GM12878 (cell line): ENCODE results near the gene CCDC182. TPM values are rescaled to one million over a fixed set of nuclear protein-coding genes. Genes with fewer than 3 reads are reported as not detected.
A peak's percentile ranks its signal among the peaks of the same experiment; 100 is the strongest.

Experiments used
- ATAC-seq: fragments of 200-7000 bp; cut with Tn5 transposase; 3 replicates; pipeline ENCODE4 v1.9.1; 2020; ENCODE audit warnings: mild to moderate bottlenecking, moderate library complexity
- BruUV-seq: library from RNA; stranded (reverse); fragments of 400-500 nt; replicated peaks from 2 replicates; lab custom pipeline; 2021; lab: Mats Ljungman, UMichigan
- CTCF ChIA-PET: fragments of 300-600 bp; sonication (Branson Sonifier 250); formaldehyde crosslinking; extraction: SDS; loops from one replicate; lab custom pipeline; 2021; ENCODE audit warnings: inconsistent platforms; lab: Yijun Ruan, JAX
- POLR2A ChIA-PET: fragments of 350-600 bp; formaldehyde crosslinking; extraction: SDS; loops from one replicate; lab custom pipeline; 2021; ENCODE audit warnings: inconsistent platforms; lab: Charles Lee
- RAD21 ChIA-PET: fragments of 300-600 bp; sonication (Branson Sonifier 250); formaldehyde crosslinking; loops from one replicate; lab custom pipeline; 2023; ENCODE audit warnings: antibody characterized with exemption; ENCODE audit not compliant: unreplicated experiment; lab: Charles Lee
- SMC1A ChIA-PET: fragments of 300-600 bp; sonication (Branson Sonifier 250); formaldehyde crosslinking; loops from one replicate; lab custom pipeline; 2023; ENCODE audit not compliant: unreplicated experiment, uncharacterized antibody; lab: Charles Lee
- DNase-seq: peaks from one replicate; pipeline ENCODE4 v3.0.0-alpha.2; 2011; ENCODE audit warnings: low read depth, low spot score
- FAIRE-seq: peaks from 3 replicates; lab custom pipeline; 2011; peaks lifted over from hg19 to GRCh38; lab: Jason Lieb, UNC
- H2AFZ ChIP-seq: 2 replicates; pipeline ENCODE4 v1.6.0; 2011; ENCODE audit warnings: low read depth, low read length, control low read depth; ENCODE audit not compliant: control insufficient read depth
- H3K27ac ChIP-seq: 2 replicates; pipeline ENCODE4 v1.5.1; 2011; ENCODE audit warnings: control low read depth; ENCODE audit not compliant: control insufficient read depth, insufficient read depth
- H3K27me3 ChIP-seq, 2 experiments: replicated peaks in 1 of 2; 2 replicates each; pipeline versions ENCODE4 v1.6.0 to v1.6.1; 2011; ENCODE audit warnings: low read length in 1 of 2; ENCODE audit not compliant: control insufficient read depth in 2 of 2, insufficient read depth in 2 of 2
- H3K36me3 ChIP-seq, 2 experiments: 2 replicates each; pipeline ENCODE4 v1.5.1; 2011; ENCODE audit warnings: low read length in 1 of 2; ENCODE audit not compliant: control insufficient read depth in 2 of 2, insufficient read depth in 2 of 2
- H3K4me1 ChIP-seq: 2 replicates; pipeline ENCODE4 v1.6.1; 2011; ENCODE audit warnings: mild to moderate bottlenecking, low read length, moderate library complexity, mixed read lengths; ENCODE audit not compliant: control insufficient read depth, insufficient read depth
- H3K4me2 ChIP-seq: 2 replicates; pipeline ENCODE4 v1.6.0; 2011; ENCODE audit warnings: control low read depth; ENCODE audit not compliant: control insufficient read depth, insufficient read depth
- H3K4me3 ChIP-seq: fragments of 200-600 bp; sonication (generic); 2 replicates; pipeline ENCODE4 v1.5.1; 2016
- H3K79me2 ChIP-seq: 2 replicates; pipeline ENCODE4 v1.6.0; 2011; ENCODE audit warnings: low read length; ENCODE audit not compliant: control insufficient read depth, insufficient read depth
- H3K9ac ChIP-seq: 2 replicates; pipeline ENCODE4 v1.8.0; 2011; ENCODE audit warnings: low read length, control low read depth, mixed read lengths; ENCODE audit not compliant: control insufficient read depth, insufficient read depth
- H3K9me3 ChIP-seq: replicated peaks from 3 replicates; pipeline ENCODE4 v1.5.1; 2011; ENCODE audit warnings: mild to moderate bottlenecking, low read length; ENCODE audit not compliant: control insufficient read depth, insufficient read depth
- H4K20me1 ChIP-seq: 2 replicates; pipeline ENCODE4 v1.6.0; 2011; ENCODE audit not compliant: control insufficient read depth, insufficient read depth
- EP300 ChIP-seq, 2 experiments: fragments of 150-350 bp in 1 of 2; IDR thresholded peaks; 2 replicates each; pipeline ENCODE4 v1.6.1; 2011 to 2012; ENCODE audit warnings: low read depth in 2 of 2, low read length in 2 of 2, borderline replicate concordance in 1 of 2, improper control_type of control experiment in 1 of 2, inconsistent platforms in 1 of 2; ENCODE audit not compliant: control insufficient read depth in 1 of 2
- FOS ChIP-seq: IDR thresholded peaks from 3 replicates; pipeline ENCODE4 v1.6.1; 2011; ENCODE audit warnings: borderline replicate concordance; ENCODE audit not compliant: insufficient read length; ENCODE audit errors: extremely low read depth
- RAD21 ChIP-seq: IDR thresholded peaks from 2 replicates; pipeline ENCODE4 v1.6.1; 2011; ENCODE audit warnings: mild to moderate bottlenecking, low read depth, low read length, moderate library complexity; ENCODE audit not compliant: insufficient read depth
- TAF1 ChIP-seq: IDR thresholded peaks from 2 replicates; pipeline ENCODE4 v1.6.1; 2011; ENCODE audit warnings: mild to moderate bottlenecking, low read depth, low read length, borderline replicate concordance
- ZNF384 ChIP-seq: IDR thresholded peaks from 2 replicates; pipeline ENCODE4 v1.6.1; 2012; ENCODE audit warnings: low read depth, mild to moderate bottlenecking, low read length, improper control_type of control experiment, borderline replicate concordance
- ZNF622 ChIP-seq: fragments of 450-650 bp; IDR thresholded peaks from 2 replicates; pipeline ENCODE4 v1.6.1; 2017; ENCODE audit warnings: mild to moderate bottlenecking, inconsistent platforms
- WGBS: methylation state at CpG from one replicate; pipeline ENCODE4 v1.1.6; 2016; ENCODE audit warnings: low lambda C conversion rate; ENCODE audit not compliant: insufficient replicate concordance, insufficient coverage; ENCODE audit errors: missing lambda C conversion rate; 5-methylcytosine and 5-hydroxymethylcytosine counted together
- in situ Hi-C: fragments of 300-500 bp; cut with MboI; formaldehyde crosslinking; loops from 9 replicates; pipeline ENCODE4 v1.14.3; 2018; ENCODE audit warnings: mixed read lengths
- intact Hi-C: fragments of 100-400 bp; cut with micrococcal nuclease; formaldehyde crosslinking; loops from one replicate; pipeline ENCODE4 v1.14.2; 2022; ENCODE audit not compliant: unreplicated experiment
- polyA plus RNA-seq, 11 experiments: library from polyadenylated mRNA; depleted of rRNA in 4 of 11; unstranded in 6 of 11; stranded (reverse) in 5 of 11; fragments of >200 nt; fragmentation: Nextera tagmentation in 4 of 11; fragmentation: Illumina TruSeq in 1 of 11; extraction: Ambion mirVana in 4 of 11; extraction: Trizol in 1 of 11; gene quantifications; 1 replicate in 1 of 11; 2 replicates in 10 of 11; pipeline versions ENCODE4 v1.2.1 to v1.2.3, GENCODE V29; 2011 to 2016; ENCODE audit warnings: inconsistent platforms in 2 of 11, missing spikeins in 2 of 11, low read depth in 1 of 11
- total RNA-seq, 4 experiments: library from RNA; depleted of rRNA in 3 of 4; stranded (reverse); fragments of >200 nt in 3 of 4; fragmentation: Illumina TruSeq in 1 of 4; extraction: Trizol in 1 of 4; gene quantifications; 2 replicates each; pipeline versions ENCODE4 v1.2.1 to v1.2.3, GENCODE V29; 2013 to 2021
- TF ChIP-seq, protein P1 (sequence below), 3 experiments: IDR thresholded peaks in 2 of 3; conservative IDR thresholded peaks in 1 of 3; 2 replicates each; pipeline ENCODE4 v1.5.1; 2011; ENCODE audit warnings: low read depth in 3 of 3, low read length in 3 of 3, mild to moderate bottlenecking in 3 of 3, control low read depth in 2 of 3, moderate library complexity in 2 of 3, inconsistent platforms in 1 of 3, mixed read lengths in 1 of 3; ENCODE audit not compliant: control insufficient read depth in 2 of 3, insufficient read depth in 1 of 3; ENCODE audit errors: extremely low read depth in 1 of 3

CCDC182 gene
- total and polyA plus RNA-seq, 10 of the 15 experiments (the other 5 are each of a cell fraction or from before 2014, with no cell fraction given): not detected

DNA sequence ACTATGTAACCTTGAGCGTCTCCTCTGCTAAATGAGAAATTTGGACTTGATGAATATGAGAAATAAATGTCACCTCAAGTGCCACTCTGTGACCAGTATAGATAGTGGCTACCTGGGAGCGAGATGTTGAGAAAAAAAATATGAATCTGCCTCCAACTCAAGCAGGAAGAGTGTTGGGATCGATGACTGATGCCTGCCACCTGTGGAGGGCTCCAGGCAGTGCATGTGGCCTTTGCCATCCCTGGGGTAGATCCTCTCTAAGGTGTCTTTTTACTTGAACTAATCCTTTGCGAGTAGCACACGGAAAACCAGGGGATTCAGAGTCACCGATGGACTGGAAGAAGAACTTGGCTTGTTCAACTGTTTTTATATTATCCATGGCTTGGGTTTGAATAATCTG is 9.4 kb downstream of the CCDC182 start (continued):
- TF ChIP-seq, protein P1, sequence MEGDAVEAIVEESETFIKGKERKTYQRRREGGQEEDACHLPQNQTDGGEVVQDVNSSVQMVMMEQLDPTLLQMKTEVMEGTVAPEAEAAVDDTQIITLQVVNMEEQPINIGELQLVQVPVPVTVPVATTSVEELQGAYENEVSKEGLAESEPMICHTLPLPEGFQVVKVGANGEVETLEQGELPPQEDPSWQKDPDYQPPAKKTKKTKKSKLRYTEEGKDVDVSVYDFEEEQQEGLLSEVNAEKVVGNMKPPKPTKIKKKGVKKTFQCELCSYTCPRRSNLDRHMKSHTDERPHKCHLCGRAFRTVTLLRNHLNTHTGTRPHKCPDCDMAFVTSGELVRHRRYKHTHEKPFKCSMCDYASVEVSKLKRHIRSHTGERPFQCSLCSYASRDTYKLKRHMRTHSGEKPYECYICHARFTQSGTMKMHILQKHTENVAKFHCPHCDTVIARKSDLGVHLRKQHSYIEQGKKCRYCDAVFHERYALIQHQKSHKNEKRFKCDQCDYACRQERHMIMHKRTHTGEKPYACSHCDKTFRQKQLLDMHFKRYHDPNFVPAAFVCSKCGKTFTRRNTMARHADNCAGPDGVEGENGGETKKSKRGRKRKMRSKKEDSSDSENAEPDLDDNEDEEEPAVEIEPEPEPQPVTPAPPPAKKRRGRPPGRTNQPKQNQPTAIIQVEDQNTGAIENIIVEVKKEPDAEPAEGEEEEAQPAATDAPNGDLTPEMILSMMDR (IDR thresholded peaks at IDR 0.05 in 2 of 3, conservative IDR thresholded peaks at IDR 0.05 in 1 of 3; ENCODE audit: control insufficient read depth in 2 of 3, extremely low read depth in 1 of 3, insufficient read depth in 1 of 3, low read depth in 3 of 3, low read length in 3 of 3): peak; percentile 43 to 52 (median 48); a peak in 5 of 6 replicates
- TF ChIP-seq FOS: no peak
- TF ChIP-seq RAD21: peak; percentile 46

DNA sequence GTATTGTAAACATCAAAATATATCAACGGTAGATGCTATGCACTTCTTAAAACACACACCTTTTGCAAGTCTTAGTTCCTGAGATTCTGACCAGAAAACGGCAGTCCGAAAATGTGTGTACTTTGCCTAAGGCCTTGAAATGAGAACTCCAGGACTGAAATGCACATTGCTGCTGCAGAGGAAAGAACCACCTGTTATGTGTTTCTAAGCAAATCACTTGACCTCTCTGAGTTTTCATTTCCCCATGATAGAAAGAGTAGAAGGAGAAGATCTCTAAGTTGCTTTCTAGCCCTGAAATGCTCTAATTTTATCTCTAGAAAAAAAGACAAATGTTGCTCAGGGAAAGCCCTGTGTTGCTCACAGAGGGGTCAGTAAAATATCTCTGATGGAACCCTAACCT is 9.9 kb downstream of the CCDC182 start:
- ChIA-PET RAD21 (no interaction called here), SMC1A (interaction anchor here (1.5 kb wide), 1 partner anchor 63 kb away, joined by 3 read pairs; no protein-coding TSS in a partner anchor), CTCF (no interaction called here), POLR2A (no interaction called here)
- peak overlapping the region; percentile 61 for H3K27ac ChIP-seq
- peak overlapping the region; percentile 65; the same call in 1 of the 2 replicates for H3K4me2 ChIP-seq
- no peak for TF ChIP-seq EP300 (IDR thresholded peaks at IDR 0.05; ENCODE audit: borderline replicate concordance in 1 of 2, control insufficient read depth in 1 of 2, low read depth in 2 of 2, low read length in 2 of 2)
- no peak for TF ChIP-seq ZNF622
- no peak for TF ChIP-seq ZNF384
- no peak for TF ChIP-seq TAF1
- peak overlapping the region; percentile 46 for H2AFZ ChIP-seq
- peaks cover 18% of the 10 kb centered on the region for H3K4me1 ChIP-seq
- WGBS: 24% methylated on average over 3 of the region's 3 CpGs
- DNase-seq (no peak), ATAC-seq (no peak), FAIRE-seq (peak; percentile 31)
- BruUV-seq: no TSS peak
- no peaks in the 10 kb centered on the region for H3K36me3 ChIP-seq
- H3K9ac ChIP-seq: peak overlapping the region; percentile 8; the same call in 1 of the 2 replicates
- H3K27me3 ChIP-seq: no peaks in the 10 kb centered on the region; a peak in 1 of 4 replicates
- in situ Hi-C loops: no loop called here
- no peaks in the 10 kb centered on the region for H4K20me1 ChIP-seq
- H3K79me2 ChIP-seq: no peaks in the 10 kb centered on the region
- intact Hi-C loops: no loop called here
- H3K4me3 ChIP-seq: no peak overlapping the region
- H3K9me3 ChIP-seq: no peaks in the 10 kb centered on the region
